GM19328 (cell line): ENCODE results near the gene TMEM91.
A peak's percentile ranks its signal among the peaks of the same experiment; 100 is the strongest.
"Not testable (repeated sequence)": the region's sequence is repeated elsewhere in the genome, so short reads cannot be mapped to it uniquely, and the experiment has no call there.

Source experiments
- ATAC-seq: cut with Tn5 transposase; IDR thresholded peaks from one replicate; pipeline ENCODE4 v1.9.1; 2021; ENCODE audit warnings: mild to moderate bottlenecking, moderate library complexity; ENCODE audit not compliant: unreplicated experiment

Gene TMEM91

GRCh38 chr19:41373993-41374392 is 2.3 kb upstream of the TMEM91 start:
- ATAC-seq: no peak

DNA sequence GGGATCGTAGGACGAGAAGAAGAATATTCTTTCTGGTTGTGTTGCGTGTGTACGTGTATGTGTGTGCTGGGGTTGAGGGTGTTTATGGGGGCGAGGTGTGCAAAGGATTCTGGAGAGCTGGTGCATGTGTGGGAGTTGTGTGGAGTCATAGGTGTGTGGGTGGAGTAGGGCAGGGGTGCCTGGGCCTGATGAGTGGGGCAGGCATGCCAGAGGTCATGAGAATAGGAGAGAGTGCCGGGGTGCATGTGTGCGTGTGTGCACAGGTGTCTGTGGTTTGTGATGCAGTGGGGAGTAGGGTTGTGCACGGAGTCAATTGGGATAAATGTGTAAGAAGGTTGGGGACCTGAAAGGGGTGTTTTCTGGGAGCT is 649 bp downstream of the TMEM91 start:
- no peak for ATAC-seq

DNA sequence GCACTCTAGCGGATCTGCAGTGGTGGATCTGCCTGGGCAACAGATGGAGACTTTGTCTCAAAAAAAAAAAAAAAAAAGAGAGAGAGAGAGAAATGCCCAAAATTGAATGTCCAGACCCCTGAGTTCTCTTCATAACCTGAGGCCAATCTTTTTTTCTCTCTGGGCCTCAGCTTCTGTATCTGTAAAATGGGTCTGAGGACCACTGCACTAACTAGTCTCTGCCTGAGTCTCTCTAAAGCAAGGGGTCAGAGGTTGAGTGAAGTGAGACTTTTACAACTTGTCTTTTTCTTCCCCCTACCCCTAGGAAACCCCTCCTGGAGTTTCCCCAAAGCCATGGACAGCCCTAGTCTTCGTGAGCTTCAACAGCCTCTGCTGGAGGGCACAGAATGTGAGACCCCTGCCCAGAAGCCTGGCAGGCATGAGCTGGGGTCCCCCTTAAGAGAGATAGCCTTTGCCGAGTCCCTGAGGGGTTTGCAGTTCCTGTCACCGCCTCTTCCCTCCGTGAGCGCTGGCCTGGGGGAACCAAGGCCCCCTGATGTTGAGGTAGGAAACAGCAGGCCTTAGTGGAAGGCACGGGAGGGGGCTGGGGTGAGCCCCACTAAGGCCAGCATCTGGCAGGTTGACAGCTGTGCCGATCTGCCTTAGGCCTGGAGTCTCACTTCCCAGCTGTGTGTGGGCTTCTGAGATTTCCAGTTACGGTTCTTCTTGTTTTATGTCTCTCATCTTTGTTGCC is 1.8 kb downstream of the TMEM91 start:
- ATAC-seq: no peak

- not testable (repeated sequence) for ATAC-seq
Observed at GRCh38 chr19:41381536-41381935, 5.2 kb downstream of the TMEM91 start.

- ATAC-seq: no peak
Observed at GRCh38 chr19:41384351-41384750, 8.0 kb downstream of the TMEM91 start.

DNA sequence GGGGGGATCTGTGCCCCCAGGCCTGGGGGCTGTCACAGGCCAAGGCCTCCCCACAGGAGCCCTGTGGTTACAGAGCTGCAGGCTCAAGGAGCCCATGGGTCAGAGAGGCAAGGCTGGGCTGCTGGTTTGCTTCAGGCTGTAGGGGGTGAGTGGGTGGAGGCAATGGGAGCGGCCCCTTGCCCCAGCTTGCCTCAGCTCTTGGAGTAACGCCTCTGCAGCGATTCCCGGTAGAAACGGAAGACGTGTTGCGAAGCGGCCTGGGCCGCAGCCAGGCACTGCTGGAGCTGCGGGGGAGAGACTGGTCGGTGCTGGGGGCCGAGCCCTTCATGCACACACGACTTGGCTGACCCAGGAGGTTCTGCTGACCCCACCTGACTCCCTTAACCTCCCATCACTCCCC is 10.1 kb downstream of the TMEM91 start:
- no peak for ATAC-seq

DNA sequence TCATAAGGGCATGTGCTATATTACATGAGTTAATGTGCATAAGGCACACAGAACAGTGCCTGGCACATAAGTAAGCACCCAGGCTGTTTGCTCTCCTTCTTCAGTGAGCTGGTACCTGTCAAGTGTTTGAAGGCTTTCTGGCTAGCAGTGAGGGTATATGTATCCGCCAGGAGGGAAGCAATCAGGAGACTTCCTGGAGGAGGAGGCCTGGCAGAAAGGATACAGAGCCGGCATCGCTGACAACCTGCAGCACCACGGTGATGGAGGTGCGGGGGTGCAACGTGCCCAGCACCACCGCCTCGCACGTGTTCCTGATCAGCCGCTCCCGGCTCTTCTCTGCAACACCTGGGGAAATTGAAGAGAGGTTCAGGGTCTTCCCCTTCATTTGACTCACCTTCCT is 15.3 kb downstream of the TMEM91 start:
- no peak for ATAC-seq

GRCh38 chr19:41392775-41393174 is 16.4 kb downstream of the TMEM91 start:
- no peak for ATAC-seq

DNA sequence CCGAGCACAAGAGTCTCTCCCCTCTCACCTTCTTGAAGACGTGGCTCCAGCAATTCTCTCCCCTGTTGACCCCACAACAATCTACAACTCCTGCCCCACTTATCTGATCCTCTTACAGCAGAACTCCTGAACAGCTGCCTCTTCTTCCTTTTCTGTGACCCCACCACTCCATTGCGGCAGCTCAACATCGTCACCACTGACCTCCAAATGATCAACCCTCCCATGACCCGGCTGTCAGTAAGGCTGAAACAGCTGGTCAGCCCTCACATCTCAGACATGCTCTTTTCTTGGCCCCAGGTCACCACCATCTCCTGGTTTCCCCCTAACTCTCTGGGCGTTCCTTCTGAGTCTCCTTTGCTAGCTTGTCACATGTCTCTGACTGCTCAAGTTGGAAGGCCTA is 19.0 kb downstream of the TMEM91 start:
- ATAC-seq: no peak

DNA sequence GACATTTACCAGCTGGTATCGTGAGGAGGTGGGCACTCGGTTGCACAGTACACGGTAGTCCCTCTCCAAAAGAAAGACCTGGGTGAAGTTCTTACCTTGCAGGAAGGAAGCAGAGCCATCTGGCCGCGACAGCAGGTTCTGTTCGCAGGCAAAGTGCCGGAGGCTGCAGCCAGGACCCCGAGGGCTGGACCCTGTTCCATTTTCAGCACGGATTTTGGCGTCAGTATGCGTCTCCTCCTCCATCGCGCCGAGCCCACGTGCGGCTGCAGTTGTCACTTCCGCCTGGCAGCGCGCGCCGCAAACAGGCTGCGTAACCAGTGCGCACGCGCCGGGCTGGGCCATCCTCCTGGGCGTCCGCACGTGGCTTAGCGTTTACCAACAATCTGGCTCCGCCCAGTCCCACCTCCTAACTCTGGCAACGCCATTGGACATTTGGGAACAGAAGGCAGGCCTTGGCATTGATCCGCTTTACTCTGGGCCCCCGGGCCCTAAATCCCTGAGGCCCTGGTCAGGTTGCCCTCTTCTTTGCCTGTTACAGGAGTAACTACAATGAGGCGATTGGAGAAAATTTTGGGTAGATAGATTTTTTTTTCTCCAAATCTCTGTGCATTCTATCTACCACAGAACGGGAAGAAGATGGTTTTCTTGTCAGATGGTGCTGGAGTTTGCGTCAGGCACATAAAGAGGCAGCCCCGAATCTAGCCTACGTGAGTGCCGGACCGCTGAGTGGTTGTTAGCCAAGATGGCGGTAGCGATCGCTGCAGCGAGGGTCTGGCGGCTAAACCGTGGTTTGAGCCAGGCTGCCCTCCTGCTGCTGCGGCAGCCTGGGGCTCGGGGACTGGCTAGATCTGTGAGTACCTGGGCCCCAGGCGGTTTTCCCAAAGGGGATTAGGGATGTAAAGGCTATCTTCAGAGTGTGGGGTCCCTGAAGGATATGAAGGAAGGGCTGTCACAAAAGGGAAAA is 21.0 kb downstream of the TMEM91 start, which contains the start of the genes BCKDHA and EXOSC5:
Gene BCKDHA, plus strand, starts transcription at position 733 of the 964 bp plus-strand sequence. Its CDS starts 10 bp downstream, at position 743.
Gene EXOSC5, minus strand, starts transcription at position 274 of the 964 bp plus-strand sequence. Its CDS starts 31 bp downstream, at position 243.
- peak; percentile 77 for ATAC-seq

- no peak for ATAC-seq
Observed at GRCh38 chr19:41398050-41398418, 21.7 kb downstream of the TMEM91 start.

DNA sequence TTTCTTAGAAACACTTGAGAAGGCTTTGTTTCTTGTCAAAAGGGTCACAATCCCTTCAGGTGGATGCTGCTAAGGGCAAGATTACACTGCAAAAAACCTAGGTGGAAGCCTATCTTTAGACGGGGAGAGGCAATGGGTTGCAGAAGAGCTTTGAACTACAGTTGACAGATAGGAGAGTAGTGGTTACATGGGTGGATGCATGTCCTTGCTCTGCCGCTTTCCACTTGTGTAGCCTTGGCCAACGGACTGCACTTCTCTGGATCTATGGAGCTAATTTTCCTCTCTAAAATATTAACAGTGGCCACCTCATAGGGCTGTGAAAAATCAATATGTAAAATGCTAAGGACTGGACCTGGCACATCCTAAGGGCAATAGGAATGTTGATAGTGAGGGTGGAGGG is 22.3 kb downstream of the TMEM91 start:
- ATAC-seq: no peak

GRCh38 chr19:41399091-41399490 is 22.8 kb downstream of the TMEM91 start:
- no peak for ATAC-seq

DNA sequence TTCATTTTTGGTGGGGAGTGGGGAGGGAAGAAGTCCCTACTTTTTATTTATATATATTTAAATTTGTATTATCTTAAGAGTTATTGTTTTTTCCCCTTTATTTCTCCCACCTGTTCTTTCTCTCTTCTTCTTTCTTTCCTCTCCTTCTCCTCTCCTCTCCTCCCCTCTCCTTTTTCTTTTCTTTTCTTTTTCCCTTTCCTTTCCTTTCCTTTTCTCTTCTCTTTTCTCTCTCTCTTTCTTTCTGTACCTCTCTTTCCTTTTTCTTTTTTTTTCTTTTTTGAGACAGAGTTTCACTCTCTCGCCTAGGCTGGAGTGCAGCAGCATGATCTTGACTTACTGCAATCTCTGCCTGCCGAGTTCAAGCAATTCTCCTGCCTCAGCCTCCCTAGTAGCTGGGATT is 23.2 kb downstream of the TMEM91 start:
- ATAC-seq: no peak

DNA sequence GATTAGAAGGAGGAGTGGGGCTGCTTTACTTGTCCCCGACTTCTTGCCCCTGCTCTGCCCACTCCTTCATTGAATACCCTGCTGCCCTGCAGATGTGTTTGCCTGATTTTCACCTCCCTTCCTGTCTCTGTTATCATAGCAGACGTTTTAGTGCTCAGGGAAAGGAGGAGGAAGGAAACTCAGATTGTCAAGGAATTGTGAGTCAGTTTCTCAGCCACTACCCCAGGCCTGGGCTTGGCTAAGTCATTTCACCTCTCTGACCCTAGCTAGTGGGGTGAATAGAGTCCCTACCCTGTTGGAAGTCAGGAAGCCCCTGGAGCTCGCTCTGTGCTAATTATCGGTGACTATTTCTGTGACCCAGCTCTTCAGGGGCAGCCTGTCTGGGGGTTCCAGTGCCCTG is 25.1 kb downstream of the TMEM91 start:
- ATAC-seq: no peak

GRCh38 chr19:41402010-41402409 is 25.7 kb downstream of the TMEM91 start:
- ATAC-seq: no peak

DNA sequence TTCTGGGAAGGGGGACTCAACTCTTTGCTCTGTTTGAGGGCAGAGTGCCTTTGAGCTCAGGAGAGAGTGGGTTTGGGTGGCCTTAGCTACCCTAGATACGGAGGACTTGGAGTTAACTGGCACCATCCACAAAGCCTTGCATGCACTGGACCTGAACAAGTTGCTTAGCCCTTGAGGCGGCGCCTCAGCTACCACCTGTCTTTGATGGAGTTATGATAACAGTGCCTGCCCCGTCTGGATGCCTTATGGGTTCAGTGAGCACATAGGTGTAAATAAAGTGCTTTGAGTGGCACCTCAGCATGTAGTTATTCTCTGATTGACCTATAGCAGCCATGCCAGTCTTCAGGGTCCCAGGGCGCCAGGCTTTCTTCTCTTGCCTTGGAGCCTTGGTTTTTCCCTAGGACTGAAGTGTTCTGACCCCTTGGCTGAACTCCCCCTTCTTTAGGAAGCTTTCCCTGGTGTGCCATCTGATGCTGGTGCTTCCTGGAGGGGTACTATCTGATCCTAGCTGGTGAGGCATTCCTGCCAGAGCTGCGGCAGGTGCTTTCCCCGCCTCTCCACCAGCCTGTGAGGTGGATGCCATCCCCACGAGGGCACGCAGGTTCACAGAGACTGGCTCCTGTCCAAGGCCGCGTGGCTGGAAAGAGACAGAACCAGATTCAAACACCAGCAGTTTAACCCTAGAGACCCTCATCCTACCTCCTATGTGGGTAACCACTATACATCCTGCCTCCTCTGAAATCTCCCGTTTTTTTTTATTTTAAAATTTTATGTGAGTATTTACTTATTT is 27.0 kb downstream of the TMEM91 start:
- ATAC-seq: no peak

GRCh38 chr19:41405776-41406175 is 29.4 kb downstream of the TMEM91 start:
- ATAC-seq: no peak

- no peak for ATAC-seq
Observed at GRCh38 chr19:41407271-41407670, 30.9 kb downstream of the TMEM91 start.

DNA sequence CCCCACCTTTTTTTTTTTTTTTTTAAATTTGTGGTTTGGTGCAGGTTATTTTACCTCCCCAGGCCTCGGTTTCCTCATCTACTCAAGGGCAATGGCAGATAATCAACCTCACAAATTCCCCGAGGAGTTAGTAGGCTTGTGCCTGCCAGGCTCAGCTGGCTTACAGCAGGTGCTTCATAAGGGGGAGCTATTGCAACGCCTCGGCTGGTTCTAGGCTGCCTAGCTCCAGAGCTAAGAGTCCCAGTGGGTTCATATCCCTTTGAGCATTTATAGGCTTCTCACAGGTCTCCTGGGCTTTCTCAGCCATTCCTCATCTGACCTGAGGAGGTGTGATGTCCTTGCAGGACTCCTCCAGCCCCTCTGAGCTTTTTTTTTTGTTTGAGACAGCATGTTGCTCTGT is 31.9 kb downstream of the TMEM91 start:
- no peak for ATAC-seq

GRCh38 chr19:41408846-41409245 is 32.5 kb downstream of the TMEM91 start:
- not testable (repeated sequence) for ATAC-seq
